Brain microvascular endothelial cell (primary cell): ENCODE results near the gene BARX2.
"Not testable (repeated sequence)": the region's sequence is repeated elsewhere in the genome, so short reads cannot be mapped to it uniquely, and the experiment has no call there.

Source experiments
- DNase-seq: peaks from one replicate; pipeline ENCODE4 v3.0.0-alpha.2; 2020
- H3K27ac ChIP-seq: fragments of 250-450 bp; sonication (Bioruptor Pico); 2 replicates; pipeline ENCODE4 v1.5.1; 2020; ENCODE audit warnings: mild to moderate bottlenecking, moderate library complexity
- H3K27me3 ChIP-seq: fragments of 250-450 bp; sonication (Bioruptor Pico); replicated peaks from 2 replicates; pipeline ENCODE4 v1.5.1; 2020; ENCODE audit warnings: mild to moderate bottlenecking
- H3K36me3 ChIP-seq: fragments of 250-450 bp; sonication (Bioruptor Pico); replicated peaks from 2 replicates; pipeline ENCODE4 v1.5.1; 2020; ENCODE audit warnings: mild to moderate bottlenecking
- H3K4me3 ChIP-seq: 2 replicates; pipeline ENCODE4 v1.5.1; 2011; ENCODE audit warnings: low read depth, mild to moderate bottlenecking, control low read depth, low read length, moderate library complexity
- CTCF ChIP-seq: IDR thresholded peaks from 2 replicates; pipeline ENCODE4 v1.5.1; 2011; ENCODE audit warnings: low read depth, mild to moderate bottlenecking, moderate library complexity, low read length, control low read depth, inconsistent platforms; ENCODE audit errors: missing control alignments
- in situ Hi-C: cut with HindIII; loops from 2 replicates; pipeline ENCODE4 v1.10.0; 2017; ENCODE audit warnings: low sequenced_read_pairs, low pct_ligation_motif_present

Gene BARX2

GRCh38 chr11:129375751-129376657 is at the start of gene BARX2:
Gene BARX2, plus strand, starts transcription at chr11:129375848. Its CDS starts 188 bp downstream, at chr11:129376036.
- Histone ChIP-seq H3K27me3 (peaks cover 61% of the 10 kb centered on the region), H3K27ac (no peak within 1 kb of the TSS), H3K4me3 (peak within 1 kb of the TSS; percentile 22), H3K36me3 (no peaks in the 10 kb centered on the region)
- in situ Hi-C loops = no loop called here
- peak; percentile 59 for DNase-seq
- TF ChIP-seq CTCF = peak; percentile 79

GRCh38 chr11:129326921-129327320 is 48.7 kb upstream of the BARX2 start:
- TF ChIP-seq CTCF = no peak
- DNase-seq = no peak
- Histone ChIP-seq H3K27me3 (no peaks in the 10 kb centered on the region), H3K27ac (no peak overlapping the region), H3K4me3 (no peak overlapping the region), H3K36me3 (no peaks in the 10 kb centered on the region)
- in situ Hi-C loops = no loop called here

GRCh38 chr11:129327708-129328107 is 47.9 kb upstream of the BARX2 start:
- DNase-seq, H3K4me3 ChIP-seq, H3K36me3 ChIP-seq, H3K27ac ChIP-seq, in situ Hi-C loops, H3K27me3 ChIP-seq: not testable (repeated sequence)

- in situ Hi-C loops = no loop called here
- no peak for TF ChIP-seq CTCF
- no peaks in the 10 kb centered on the region for H3K27me3 ChIP-seq
Observed at GRCh38 chr11:129328756-129329155, 46.9 kb upstream of the BARX2 start.

GRCh38 chr11:129331217-129331616 is 44.4 kb upstream of the BARX2 start:
- Histone ChIP-seq H3K36me3 (no peaks in the 10 kb centered on the region), H3K27ac (no peak overlapping the region), H3K4me3 (no peak overlapping the region), H3K27me3 (no peaks in the 10 kb centered on the region)
- in situ Hi-C loops = no loop called here
- no peak for DNase-seq
- TF ChIP-seq CTCF = no peak

More at GRCh38 chr11:129328756-129329155, 46.9 kb upstream of the BARX2 start:
- no peak for DNase-seq
- no peak overlapping the region for H3K4me3 ChIP-seq
- no peak overlapping the region for H3K27ac ChIP-seq
- H3K36me3 ChIP-seq = no peaks in the 10 kb centered on the region

GRCh38 chr11:129331871-129332274 is 43.8 kb upstream of the BARX2 start:
- in situ Hi-C loops = no loop called here
- TF ChIP-seq CTCF = peak; percentile 97
- Histone ChIP-seq H3K4me3 (no peak overlapping the region), H3K27me3 (no peaks in the 10 kb centered on the region), H3K36me3 (no peaks in the 10 kb centered on the region), H3K27ac (no peak overlapping the region)
- peak; percentile 70 for DNase-seq
